HFF-Myc (cell line): ENCODE results near the gene SMG6.

Experiments
- DNase-seq: peaks from one replicate; pipeline ENCODE4 v3.0.0-alpha.2; 2011; ENCODE audit warnings: low read depth; ENCODE audit errors: extremely low read depth
- H3K4me3 ChIP-seq: replicated peaks from 2 replicates; pipeline ENCODE4 v1.5.1; 2011; ENCODE audit warnings: low read depth, mild to moderate bottlenecking, control low read depth, low read length
- TF ChIP-seq, protein P1 (sequence below): IDR thresholded peaks from 2 replicates; pipeline ENCODE4 v1.5.1; 2012; ENCODE audit warnings: mild to moderate bottlenecking, low read depth, low read length, control low read depth; ENCODE audit errors: missing control alignments

SMG6 gene

DNA sequence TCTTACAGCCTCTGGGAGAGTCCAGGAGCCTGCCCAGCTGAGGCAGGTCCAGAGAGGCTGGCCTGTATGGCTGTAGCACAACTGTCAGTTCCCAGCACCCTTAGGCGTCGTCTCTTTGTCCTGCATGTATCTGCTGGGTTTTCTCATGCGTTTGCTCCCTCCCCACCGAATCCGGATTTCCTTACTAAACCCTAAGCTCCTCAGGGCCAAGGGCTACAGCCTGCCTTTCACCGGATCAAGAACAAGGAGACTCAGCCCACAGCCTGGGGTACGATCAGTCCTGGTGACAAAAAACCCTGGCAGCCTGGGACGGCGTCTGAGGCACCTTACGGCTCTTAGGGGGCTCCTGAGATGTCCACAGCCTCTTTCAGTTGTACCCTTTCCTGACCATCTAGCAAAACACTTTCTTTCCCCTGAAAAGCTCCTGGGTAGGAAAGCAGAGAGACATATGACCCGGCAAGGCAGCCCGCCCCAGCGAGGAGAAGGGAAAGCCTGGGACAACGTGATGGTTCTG lies 236.5 kb downstream of the SMG6 start:
- TF ChIP-seq, protein P1, sequence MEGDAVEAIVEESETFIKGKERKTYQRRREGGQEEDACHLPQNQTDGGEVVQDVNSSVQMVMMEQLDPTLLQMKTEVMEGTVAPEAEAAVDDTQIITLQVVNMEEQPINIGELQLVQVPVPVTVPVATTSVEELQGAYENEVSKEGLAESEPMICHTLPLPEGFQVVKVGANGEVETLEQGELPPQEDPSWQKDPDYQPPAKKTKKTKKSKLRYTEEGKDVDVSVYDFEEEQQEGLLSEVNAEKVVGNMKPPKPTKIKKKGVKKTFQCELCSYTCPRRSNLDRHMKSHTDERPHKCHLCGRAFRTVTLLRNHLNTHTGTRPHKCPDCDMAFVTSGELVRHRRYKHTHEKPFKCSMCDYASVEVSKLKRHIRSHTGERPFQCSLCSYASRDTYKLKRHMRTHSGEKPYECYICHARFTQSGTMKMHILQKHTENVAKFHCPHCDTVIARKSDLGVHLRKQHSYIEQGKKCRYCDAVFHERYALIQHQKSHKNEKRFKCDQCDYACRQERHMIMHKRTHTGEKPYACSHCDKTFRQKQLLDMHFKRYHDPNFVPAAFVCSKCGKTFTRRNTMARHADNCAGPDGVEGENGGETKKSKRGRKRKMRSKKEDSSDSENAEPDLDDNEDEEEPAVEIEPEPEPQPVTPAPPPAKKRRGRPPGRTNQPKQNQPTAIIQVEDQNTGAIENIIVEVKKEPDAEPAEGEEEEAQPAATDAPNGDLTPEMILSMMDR, result no peak
- no peak overlapping the region for H3K4me3 ChIP-seq
- DNase-seq, result no peak

DNA sequence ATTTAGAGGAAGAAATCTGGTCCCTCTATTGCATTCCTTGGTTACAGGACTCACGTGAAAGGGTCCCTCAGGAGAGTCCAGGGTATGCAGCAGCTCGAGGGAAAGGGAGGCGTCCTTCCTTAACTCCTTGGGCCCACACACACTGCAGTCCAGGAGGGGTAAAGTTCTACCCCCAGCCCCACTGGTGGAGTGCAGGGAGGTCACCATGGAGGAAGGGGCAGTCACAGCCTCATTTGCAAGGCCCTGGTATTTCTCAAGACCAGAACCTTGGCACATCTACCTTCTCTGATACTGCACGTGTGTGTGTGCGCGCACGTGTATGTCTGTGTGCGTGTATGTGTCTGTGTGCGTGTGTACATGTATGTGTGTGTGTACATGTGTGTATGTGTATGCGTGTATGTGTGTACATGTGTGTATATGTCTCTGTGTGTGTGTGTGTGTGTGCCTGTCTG lies 237.6 kb downstream of the SMG6 start:
- TF ChIP-seq, protein P1, result no peak
- no peak overlapping the region for H3K4me3 ChIP-seq
- no peak for DNase-seq

DNA sequence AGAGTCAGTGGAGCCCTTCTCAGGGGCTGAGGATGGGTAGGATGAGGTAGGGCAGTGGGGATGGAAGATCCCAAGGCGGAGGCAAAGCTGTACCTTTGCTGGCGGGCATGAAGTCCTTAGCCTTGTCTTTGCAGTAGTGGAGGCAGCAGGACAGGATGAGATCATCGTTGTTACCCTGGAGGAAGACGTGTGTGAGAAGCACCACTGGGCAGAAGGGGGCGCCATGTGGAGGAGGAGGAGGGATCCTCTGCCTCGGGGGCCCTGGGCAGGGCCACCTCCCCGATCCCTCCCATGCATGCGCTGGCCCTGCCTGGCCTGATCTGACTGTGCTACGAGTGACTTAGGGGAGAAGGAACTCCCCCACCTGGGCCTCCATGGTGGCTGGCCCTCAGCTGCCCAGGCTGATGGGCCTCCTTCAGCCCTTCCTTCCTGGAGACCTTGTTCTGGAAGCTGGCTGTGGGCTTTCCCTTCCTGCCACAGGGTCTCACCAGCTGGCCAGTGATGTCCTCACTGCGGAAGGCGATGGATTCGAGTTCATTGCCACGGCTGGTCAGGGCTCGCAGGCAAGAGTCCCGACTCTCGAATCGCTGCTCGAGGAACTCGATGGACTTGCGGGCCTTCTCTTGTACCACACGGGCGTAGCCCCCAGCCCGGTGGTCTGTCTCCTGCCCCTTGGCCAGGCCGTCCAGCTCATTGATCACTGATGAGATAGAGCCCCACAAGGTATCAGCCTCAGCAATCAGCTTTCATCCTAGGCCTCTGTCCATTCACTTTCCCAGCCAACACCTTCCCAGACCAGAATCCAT lies 238.4 kb downstream of the SMG6 start:
- no peak for DNase-seq
- no peak overlapping the region for H3K4me3 ChIP-seq
- TF ChIP-seq, protein P1, result peak; percentile 53

DNA sequence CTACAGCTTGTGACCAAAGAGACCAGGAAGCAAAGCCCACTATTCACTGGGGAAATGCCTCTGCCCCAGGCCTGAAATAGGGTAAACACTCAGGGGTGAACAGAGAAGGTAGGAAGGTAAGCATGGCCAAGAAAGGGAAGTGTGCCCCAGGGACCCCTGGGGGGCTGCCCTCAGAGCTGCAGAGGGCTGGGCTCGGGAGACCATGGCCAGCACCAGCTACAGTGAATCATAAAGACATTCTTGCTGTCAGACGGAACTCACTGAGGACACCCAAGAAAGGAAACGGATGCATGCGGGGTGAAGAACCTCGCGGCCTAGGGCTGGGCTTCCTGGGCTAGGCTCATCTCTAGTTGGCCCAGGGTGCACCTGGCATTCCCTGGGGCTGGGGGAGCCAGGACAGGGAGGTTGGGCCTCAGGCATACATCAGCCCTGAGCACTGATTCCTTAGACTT lies 239.0 kb downstream of the SMG6 start:
- no peak for DNase-seq
- H3K4me3 ChIP-seq, result no peak overlapping the region
- TF ChIP-seq, protein P1, result no peak

DNA sequence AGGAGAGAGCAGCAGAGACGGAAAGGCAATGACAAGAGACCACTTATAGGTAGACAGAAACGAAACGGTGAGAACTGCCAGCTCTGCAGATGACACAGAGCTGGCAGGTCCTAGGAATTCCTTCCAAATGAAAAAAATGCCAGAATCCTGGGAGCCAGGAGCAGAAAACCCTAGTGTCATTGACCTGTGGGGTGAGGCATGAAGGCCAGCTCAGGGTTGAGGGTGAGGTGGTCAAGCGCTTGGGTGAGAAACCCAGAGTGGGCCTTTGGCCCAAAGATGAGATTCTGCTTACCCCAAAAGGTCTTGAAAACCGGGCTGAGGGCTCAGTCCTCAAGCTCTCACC lies 239.5 kb downstream of the SMG6 start:
- TF ChIP-seq, protein P1, result no peak
- no peak overlapping the region for H3K4me3 ChIP-seq

DNA sequence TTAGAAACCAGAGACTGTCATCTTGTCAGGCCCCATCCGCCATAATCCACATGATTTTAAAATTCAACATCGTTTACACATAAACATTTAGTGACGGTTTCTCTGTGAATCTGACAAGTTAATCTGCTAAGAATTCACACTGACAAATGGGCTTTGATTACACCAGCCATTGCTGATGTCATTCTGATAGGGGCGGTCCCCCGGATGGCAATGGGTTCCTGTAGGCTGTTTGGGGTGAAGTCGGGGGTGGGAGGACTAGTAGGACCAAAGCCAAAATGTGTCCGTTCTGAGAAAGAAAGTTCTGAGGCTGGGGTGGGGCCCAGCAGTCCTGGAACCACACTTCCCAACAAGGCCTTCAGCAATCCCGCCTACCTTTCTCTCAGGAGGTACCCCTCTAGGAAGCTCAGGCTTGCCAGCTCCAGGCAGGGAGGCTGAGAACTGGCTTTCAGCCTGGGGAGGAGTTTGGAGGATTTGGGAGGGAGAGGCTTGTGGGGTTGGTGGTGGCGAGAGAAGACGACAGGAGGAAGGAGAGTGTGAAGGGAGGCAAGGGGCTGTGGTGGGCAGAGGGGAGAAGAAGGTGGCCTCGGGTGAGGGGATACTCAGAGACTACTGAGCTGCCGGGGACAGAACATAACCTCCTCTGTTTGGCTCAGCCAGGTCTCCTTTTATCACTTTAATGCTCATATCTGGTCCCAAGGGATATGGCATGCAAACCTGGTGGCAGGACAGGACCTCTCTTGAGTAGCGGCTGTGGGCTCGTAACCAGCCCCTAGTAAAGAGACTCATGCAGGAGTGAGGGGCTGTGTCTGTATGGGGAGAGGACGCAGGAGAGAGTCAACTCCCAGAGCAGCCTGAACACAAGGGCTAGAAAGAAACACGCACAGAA lies 240.1 kb downstream of the SMG6 start:
- TF ChIP-seq, protein P1, result no peak
- no peak overlapping the region for H3K4me3 ChIP-seq
- no peak for DNase-seq

More for the DNA sequence above, 239.5 kb downstream of the SMG6 start:
- DNase-seq, result no peak
